GM10847 (cell line): ENCODE data around the gene ROMO1.

Source experiments
- POLR2A ChIP-seq: IDR thresholded peaks from 2 replicates; pipeline ENCODE4 v1.6.1; 2011; ENCODE audit not compliant: insufficient read length; ENCODE audit errors: extremely low read depth

Gene ROMO1

DNA sequence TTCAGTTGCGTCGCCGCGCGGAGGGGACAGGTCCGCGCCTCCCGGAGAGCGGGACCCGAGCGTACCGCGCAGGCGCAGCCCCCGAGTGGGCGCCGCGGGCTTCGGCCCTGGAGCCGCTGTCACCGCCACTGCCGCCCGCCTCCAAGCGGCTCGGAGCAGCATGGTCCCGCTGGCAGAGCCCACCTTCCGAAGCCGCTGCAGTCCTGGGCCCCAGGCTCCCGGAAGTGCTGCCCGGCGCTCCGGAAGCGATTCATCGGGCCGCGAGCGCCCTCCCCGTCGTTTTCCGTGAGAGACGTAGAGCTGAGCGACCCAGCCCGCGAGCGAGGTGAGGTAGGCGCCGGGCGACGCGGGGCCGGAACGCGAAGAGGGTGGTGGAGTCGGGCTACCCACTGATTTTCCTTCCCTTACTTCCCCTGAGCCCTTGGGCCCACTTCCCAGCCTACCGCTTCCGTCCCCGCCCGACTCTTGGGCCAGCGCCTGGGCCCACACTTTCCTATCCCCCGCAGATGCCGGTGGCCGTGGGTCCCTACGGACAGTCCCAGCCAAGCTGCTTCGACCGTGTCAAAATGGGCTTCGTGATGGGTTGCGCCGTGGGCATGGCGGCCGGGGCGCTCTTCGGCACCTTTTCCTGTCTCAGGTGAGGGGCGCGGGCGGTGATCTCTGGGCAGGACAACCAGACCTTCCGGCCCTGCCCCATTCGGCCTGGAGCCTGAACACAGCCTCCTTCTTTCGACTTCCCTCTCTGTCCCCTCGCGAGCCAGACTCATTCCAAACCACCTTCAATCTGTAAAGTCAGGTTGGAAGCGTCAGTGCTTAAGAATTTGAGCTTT is at the start of gene ROMO1, which contains the start of gene NFS1:
Gene ROMO1 (plus strand): TSS at position 279 of the 830 bp plus-strand sequence. CDS start 228 bp downstream, at position 507.
Gene NFS1 (minus strand): TSS at position 226 of the 830 bp plus-strand sequence. CDS start 64 bp downstream, at position 162.
- peak; percentile 65 for TF ChIP-seq POLR2A

DNA sequence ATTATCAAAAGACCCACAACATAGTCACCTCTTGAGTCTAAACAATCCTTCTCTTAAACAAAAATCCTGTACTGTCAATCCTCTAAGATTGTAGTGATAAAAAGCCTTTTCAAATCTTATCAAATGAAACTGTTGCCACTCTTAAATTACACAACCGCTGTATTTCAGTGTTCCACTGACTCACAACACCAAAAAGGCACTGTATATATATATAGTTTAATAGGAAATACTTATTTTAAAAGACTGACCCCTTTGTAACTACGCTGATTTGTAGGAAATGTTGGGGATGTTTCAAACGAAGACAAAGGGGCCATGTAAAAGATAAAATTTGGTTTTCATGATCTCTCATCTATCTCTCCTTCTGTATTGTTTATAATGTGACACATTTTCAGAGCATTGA is 48.6 kb upstream of the ROMO1 start:
- no peak for TF ChIP-seq POLR2A

GRCh38 chr20:35651958-35652357 is 47.2 kb upstream of the ROMO1 start:
- TF ChIP-seq POLR2A: no peak

GRCh38 chr20:35652641-35653429 is 46.4 kb upstream of the ROMO1 start:
- TF ChIP-seq POLR2A: no peak

DNA sequence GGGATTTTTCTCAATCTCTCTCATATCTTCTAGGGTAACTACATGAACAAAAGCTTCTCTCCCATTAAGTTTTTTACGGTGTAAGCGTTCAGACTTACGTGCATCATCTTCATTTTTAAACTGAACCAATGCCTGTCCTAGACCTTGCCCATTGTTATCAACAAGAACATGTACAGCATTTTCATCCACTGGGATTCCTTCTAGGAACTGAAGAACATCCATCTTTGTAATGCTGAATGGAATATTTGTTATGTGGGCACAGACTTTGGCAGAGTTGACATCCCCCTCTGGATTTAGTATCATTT is 45.8 kb upstream of the ROMO1 start:
- no peak for TF ChIP-seq POLR2A

DNA sequence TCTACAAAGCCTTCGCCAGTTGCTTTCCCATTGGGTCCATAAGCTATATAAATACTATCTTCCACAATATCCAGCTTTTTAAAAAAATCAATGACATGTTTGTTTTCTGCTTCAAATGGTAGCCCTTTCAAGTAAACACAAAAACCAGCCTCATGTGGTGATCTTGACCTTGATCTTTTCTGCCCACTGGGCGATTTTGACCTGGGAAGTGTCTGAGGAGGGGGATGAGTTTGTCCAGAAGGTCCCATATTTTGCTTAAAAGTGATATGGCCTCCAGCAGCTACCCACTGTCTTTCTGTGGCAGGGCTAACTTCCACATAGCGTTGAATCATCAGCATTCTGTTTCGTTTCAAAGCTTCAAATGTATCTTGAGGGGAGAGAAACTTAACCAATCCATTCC is 45.3 kb upstream of the ROMO1 start:
- TF ChIP-seq POLR2A: no peak

DNA sequence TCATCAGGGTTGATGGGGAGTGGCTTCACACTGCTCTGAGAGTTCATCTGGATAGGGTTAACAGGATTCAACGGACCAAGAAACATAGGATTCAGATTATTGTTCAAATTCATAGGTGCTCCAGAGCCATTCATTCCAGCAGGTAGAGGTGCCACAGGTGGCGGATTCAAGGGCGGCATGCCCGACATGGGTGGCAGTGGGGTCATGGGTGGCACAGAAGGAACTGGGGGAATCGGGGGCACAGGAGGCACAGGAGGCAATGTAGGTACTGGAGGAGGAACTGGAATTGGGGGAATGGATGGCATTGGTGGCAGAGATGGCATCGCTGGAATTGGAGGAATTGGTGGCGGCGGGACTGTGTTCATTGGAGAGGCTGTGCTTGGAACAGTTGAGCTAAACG is 44.8 kb upstream of the ROMO1 start:
- no peak for TF ChIP-seq POLR2A

- no peak for TF ChIP-seq POLR2A
These were observed 41.9 kb upstream of the ROMO1 start for GRCh38 chr20:35657271-35657670.

GRCh38 chr20:35660122-35660937 is 38.9 kb upstream of the ROMO1 start:
- no peak for TF ChIP-seq POLR2A

DNA sequence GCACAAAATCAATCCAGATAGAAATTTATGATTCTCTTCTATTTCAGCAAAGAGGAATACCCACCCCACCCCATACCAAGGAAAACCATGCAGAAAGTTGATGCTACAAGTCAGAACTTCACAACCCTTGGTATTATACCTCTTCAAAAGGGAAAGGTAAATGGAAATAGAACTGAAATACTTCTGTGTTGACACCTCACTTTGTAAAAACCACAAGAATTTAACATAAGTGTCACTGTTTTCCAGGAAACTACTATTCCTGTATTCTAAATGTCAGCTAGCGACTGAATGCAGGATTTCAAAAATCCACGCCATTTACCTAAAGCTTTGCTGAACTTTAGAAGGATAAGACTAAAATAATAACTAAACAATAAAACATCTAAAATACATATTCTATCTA is 38.2 kb upstream of the ROMO1 start:
- no peak for TF ChIP-seq POLR2A

DNA sequence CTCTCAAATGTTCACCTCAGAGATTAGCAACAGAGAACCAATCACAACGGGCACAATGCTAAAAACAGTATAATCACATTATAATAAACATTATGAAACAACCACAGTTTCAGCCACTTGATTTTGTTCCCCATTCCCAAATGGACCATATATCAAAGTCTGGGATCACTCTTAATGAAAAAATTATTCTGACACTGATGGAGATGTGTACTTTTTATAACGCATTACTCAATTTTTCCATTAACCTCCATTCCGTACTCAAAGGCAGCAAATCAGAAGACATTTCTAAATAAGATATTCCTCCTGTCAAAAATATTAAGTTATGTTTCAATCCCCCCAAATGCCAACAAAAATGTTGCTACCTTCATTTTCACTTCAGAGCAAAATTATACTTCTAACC is 37.3 kb upstream of the ROMO1 start:
- no peak for TF ChIP-seq POLR2A

DNA sequence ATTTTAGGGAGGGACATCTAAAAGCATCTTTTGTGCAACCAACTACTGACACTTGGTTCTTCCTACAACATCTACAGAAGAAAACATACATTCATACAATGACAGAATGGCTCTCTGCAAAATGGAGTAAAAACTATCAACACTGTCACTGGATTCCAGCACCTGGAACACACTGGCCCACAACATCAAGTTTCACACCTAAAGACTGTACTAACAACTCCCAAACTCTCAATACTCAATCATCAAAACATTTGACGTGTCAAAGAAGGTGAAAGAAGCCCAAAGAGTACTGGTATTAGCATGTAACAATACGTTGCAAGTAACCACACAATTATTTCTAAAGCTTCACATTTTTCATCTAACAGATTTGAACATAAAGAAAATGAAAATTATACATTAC is 36.7 kb upstream of the ROMO1 start:
- TF ChIP-seq POLR2A: no peak

DNA sequence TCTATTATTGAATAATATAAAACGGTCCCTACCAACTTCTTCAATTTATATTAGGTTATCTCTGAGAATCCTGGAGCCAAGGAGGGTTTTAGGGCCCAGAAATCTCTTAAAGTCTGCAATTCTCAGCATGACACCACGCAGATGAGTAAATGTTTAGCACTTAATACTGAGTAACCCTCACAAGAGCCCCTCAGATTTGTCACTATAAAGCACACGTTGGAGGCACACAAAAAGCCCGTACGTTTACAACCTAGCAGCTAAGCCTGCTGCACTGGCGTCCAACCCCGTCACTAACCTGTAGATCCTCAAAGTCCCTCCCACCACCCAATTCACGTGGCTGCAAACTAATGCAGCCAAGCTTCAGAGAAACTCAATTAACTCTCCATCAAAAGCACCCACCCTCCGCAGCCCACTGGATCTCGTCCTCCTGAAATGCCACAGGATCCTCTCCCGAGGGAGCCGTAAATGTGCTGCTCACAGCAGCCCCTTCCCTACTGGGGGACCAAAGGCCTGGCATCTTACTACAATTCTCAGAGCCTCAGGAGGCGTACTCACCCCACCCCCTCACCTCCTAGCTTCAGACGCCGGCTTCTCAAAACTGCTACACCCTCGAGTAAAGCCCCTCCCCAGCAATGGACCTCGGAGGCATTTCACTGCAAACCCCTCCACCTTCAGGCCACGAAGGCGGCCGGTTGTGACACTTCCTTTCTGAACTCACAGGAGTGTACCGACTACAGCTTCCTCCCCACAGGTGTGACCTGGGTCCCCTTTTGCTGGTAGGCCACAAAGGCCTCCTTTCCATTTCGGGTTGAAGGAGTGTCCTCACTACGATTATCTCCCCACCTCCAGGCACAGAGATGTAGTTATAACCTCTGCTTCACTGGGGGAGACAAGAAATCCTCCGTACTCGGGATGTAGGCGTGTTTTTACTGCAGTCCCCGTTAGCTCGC is 35.4 kb upstream of the ROMO1 start:
- TF ChIP-seq POLR2A: peak; percentile 18

DNA sequence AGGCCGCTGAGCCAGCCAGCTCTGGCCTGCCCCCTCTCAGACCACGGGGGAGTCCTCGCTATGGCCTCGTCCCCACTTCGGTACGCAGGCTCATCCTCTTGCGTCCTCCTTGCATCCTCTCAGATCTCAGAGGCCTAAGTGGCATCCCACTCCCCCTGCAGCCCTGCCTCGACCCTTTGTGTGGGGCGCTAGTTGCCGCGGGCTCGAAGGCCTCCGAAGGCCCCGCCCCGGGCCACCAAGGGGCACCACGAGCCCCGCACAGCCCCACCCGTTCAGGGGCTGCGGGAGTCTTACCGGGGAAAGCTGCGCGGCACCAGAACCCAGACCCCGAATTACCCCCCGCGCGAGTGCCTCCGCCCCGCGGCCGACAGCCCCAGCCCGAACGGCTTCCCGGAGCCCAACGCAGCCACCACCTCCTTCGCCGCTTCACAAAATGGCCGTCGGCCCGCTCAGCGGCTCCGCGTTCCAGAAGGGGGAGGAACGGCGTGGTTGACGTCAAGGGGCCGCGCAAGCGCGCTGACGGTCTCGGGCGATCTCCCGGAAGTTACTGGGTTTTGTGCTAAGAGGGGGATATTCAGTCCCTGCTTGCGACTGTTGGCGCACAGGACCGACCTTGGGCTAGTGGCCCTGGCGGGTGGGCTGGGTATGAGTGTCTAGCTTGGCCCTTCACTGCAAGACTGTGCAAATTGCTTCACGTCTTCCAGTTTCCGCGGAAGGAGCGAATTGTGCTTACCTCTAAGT is 34.6 kb upstream of the ROMO1 start, which contains the start of the genes CPNE1 and RBM12:
Gene CPNE1 (minus strand): TSS at position 435 of the 741 bp plus-strand sequence. CDS start 31,977 bp downstream, outside the sequence.
Gene RBM12 (minus strand): TSS at position 435 of the 741 bp plus-strand sequence. CDS start 9,578 bp downstream, outside the sequence.
- TF ChIP-seq POLR2A: peak; percentile 97
